GM19351 (cell line): Measurements from ENCODE around the gene MAPK4.

ENCODE experiments used
- ATAC-seq: cut with Tn5 transposase; IDR thresholded peaks from one replicate; pipeline ENCODE4 v1.9.1; 2021; ENCODE audit warnings: mild to moderate bottlenecking, moderate library complexity; ENCODE audit not compliant: unreplicated experiment

The MAPK4 gene

GRCh38 chr18:50716902-50717301 lies 157.0 kb downstream of the MAPK4 start:
- ATAC-seq = no peak

GRCh38 chr18:50717563-50717962 lies 157.7 kb downstream of the MAPK4 start:
- ATAC-seq = no peak

DNA sequence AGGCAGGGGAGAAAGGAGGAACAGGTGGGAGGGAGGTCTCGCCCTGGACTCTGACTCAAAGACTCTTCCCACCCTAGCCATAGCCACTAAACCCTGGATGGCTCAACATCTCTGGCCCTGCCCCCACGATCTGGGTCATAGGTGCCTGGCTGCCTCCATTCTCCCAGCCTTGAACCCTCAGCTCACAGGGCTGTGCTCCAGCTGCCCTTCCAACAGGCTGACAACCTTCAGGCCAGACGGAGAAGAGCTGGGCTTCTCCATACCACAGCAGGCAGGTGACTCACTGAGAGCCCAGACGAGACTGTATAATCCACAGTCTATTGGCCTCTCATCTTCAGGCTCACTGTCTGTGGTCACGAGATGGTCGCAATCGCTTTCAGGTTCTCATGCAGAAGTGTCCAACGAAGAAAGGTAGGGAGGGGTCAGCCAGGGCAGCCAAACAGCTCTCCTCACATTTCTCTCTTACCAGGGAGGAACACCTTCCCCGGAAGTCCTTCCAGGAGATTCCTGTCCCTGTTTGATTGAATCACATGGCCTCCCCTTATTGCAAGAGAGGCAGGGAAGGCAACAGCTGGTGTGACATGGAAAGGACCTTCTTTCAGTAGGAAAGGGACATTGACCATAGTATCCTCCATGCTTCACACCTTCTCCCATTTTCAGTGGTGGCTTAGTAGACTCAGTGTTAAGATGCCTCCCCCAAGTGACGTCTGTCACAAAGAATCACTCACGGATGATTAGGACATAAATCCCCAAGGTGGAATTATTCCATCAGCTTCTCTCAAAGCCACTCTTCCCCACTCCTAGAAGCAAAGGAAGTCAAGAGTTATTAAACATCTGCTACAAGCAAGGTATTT lies 159.8 kb downstream of the MAPK4 start:
- ATAC-seq = no peak

DNA sequence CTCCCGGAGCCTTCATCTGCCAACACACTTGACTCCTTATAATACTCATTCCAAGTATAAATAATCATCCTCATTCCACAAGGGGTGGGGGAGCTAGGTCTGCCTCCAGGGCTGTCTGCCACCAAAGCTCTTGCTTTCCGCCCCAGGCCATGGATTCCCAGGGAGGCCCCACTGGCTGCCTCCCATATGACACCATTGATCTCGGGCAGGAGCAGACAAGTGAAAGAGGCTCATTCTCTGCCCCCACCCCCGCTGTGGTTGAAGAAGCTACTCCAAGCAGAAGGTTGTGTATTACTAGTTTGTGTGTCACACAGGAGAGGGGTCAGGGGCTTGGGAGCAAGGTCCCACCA lies 160.4 kb downstream of the MAPK4 start:
- no peak for ATAC-seq

DNA sequence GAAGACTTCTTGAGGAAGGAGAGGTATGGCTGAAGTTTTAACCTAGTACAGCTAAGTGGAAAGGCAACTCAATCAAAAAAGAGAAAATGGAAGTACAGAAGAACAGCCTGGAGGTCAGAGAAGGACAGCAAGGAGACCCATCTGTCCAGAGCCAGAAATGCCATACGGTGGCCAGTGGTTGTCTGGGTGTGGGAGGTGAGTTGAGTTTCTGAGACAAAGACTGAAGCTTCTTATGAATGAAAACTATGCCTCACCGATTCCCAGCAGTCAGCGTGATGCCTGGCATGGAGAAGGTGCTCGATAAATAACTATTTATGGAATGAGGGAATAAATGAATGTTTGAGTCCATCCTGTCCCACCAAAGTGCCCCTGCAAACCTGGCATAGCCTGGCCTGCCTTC lies 161.1 kb downstream of the MAPK4 start:
- ATAC-seq = no peak

DNA sequence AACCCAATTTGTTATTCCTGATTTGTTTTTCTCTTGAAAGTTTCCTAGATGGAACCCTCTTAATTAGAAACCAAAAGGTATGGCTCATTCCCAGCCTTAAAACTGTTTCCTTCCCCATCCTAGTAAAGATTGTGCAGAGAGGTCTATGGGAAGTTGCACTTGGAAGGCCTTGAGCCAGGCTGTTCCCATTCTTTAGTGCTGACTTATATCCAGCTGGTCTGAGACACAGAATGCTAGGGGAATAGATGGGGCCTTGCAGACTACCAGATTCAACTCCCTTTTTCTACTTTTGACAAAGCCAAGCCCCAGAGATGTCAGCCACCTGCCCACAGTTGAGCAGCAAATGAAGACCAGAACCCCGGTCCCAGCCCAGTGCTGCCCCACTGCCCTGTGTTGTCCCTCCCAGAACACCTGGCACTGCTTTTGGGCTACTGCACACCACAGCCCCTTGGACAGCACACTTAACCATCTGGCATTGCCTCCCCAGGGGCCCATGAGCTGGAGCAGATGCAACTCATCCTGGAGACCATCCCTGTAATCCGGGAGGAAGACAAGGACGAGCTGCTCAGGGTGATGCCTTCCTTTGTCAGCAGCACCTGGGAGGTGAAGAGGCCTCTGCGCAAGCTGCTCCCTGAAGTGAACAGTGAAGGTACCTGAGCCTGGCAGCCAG lies 161.7 kb downstream of the MAPK4 start:
- ATAC-seq = no peak

DNA sequence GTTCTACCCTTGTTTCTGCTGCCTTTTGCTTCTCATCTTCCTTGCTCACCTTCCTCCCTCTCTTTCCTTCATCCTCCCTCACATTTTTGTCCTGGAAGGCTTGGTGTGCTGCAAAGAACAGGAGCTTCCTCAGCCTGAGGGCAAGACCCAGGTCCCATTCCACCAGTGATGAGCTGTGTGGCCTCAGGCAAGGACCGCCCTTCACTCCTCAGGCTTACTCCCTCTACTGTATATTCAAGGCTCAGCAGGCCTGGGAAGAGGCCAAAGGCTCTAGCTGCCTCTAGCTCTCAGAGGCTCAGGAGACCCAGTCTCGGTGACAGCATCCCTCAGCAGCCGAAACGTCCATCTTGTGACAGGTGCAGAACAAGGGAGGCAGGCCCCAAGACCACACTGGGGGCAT lies 162.4 kb downstream of the MAPK4 start:
- no peak for ATAC-seq

GRCh38 chr18:50724751-50725151 lies 164.9 kb downstream of the MAPK4 start:
- ATAC-seq = no peak

GRCh38 chr18:50726960-50727589 lies 167.2 kb downstream of the MAPK4 start:
- peak; percentile 88 for ATAC-seq

GRCh38 chr18:50727721-50728471 lies 168.0 kb downstream of the MAPK4 start:
- no peak for ATAC-seq

GRCh38 chr18:50729376-50729775 lies 169.5 kb downstream of the MAPK4 start:
- ATAC-seq = no peak

GRCh38 chr18:50729986-50730385 lies 170.1 kb downstream of the MAPK4 start:
- no peak for ATAC-seq

- no peak for ATAC-seq
These were observed 174.5 kb downstream of the MAPK4 start for GRCh38 chr18:50734342-50734741.

DNA sequence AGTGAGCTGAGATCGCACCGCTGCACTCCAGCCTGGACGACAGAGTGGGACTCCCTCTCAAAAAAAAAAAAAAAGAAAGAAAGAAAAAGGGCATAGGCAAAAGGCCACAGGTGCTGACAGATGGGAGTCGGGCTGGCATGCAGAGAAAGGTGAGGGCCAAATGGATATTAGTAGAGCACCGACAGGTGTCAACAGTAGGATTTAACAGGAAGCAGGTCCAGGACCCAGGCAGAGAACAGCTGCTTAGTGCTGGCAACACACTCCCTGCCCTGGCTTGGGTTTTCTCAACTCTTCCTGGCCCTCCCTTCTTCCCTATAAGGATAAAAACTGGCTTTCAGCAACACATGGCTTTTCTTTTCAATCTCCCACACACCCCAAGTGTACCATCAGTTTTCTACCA lies 175.0 kb downstream of the MAPK4 start:
- no peak for ATAC-seq

GRCh38 chr18:50737127-50737526 lies 177.2 kb downstream of the MAPK4 start:
- no peak for ATAC-seq

GRCh38 chr18:50738098-50738757 lies 178.3 kb downstream of the MAPK4 start:
- no peak for ATAC-seq

GRCh38 chr18:50742952-50743351 lies 183.1 kb downstream of the MAPK4 start:
- peak; percentile 64 for ATAC-seq

DNA sequence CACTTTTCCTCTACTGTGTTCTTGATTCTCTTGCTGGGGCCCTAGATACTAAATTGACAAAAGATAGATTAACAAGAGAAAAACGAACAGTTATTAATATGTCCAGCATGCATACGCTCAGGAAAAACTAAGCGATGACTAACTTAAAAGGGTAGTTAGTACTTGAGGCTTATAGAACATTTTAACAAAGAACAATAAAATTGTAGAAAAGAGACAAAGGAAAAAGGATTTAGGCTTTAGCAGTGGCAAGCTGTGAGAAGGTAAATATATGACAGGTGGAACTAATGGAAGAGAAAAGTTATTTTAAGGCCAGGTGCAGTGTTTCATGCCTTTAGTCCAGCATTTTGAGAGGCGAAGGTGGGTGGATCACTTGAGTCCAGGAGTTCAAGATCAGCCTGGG lies 184.4 kb downstream of the MAPK4 start:
- no peak for ATAC-seq

- no peak for ATAC-seq
These were observed 186.1 kb downstream of the MAPK4 start for GRCh38 chr18:50745945-50746344.

- no peak for ATAC-seq
These were observed 188.0 kb downstream of the MAPK4 start for GRCh38 chr18:50747849-50748242.
